NCI-H2081 (cell line): ENCODE results near the gene EIF4G2.

Experiments used
- DNase-seq, 2 experiments: peaks; one replicate each; lab custom pipeline; 2025; lab: John Stamatoyannopoulos, UW

The EIF4G2 gene

GRCh38 chr11:10771457-10771856 is 37.3 kb downstream of the EIF4G2 start:
- no peak for DNase-seq

DNA sequence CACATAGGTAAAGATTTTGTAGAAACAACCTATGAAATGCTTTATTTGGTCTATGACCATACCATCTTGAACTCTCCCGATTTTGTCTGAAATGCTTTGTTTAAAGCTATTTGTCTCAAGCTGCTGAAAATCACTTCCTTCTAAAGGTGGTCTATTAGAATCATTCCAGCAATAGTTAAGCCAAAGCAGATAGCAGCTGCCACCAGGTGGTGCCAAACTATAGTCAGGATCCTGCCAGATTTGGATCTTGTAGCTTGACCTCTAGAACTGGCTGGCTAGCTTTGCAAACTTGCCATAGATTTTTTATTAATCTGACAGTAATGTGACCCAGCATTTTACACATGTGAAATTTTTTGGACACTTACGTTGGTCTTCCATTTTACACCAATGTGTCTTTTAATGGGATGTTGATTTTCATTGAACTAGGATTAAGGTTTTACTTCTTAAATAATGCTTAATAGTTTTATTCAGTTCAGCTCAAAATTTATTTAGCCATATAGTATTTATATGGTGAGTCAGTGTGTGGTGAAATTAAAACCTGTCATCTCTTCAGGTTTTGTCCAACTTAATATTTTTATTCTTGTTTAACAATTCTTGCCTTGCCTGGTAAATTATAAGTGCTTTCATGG is 38.0 kb downstream of the EIF4G2 start:
- peak in 1 of 2 experiments; percentile 27 for DNase-seq

- DNase-seq: no peak
Observed at GRCh38 chr11:10764412-10764811, 44.3 kb downstream of the EIF4G2 start.

- DNase-seq: no peak
Observed at GRCh38 chr11:10763766-10764165, 45.0 kb downstream of the EIF4G2 start.

- no peak for DNase-seq
Observed at GRCh38 chr11:10762913-10763421, 45.8 kb downstream of the EIF4G2 start.

DNA sequence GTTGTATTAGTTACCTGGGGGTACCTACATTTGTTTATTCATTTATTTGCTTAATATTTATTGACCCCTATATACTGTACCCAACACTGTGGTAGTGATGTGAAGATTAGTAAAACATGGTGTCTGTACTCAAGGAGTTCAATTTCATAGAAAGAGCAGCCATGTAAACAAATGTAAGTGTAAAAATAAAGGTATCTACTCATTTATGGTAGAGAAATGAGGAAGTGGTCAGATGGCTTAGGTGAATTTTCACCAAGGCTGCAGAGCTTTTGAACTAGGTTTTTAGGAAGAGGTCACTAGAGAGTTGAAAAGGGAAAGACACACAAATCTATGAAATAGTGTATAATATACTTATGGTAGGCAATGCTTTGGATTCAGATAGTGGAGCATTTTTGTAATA is 46.5 kb downstream of the EIF4G2 start:
- DNase-seq: no peak

DNA sequence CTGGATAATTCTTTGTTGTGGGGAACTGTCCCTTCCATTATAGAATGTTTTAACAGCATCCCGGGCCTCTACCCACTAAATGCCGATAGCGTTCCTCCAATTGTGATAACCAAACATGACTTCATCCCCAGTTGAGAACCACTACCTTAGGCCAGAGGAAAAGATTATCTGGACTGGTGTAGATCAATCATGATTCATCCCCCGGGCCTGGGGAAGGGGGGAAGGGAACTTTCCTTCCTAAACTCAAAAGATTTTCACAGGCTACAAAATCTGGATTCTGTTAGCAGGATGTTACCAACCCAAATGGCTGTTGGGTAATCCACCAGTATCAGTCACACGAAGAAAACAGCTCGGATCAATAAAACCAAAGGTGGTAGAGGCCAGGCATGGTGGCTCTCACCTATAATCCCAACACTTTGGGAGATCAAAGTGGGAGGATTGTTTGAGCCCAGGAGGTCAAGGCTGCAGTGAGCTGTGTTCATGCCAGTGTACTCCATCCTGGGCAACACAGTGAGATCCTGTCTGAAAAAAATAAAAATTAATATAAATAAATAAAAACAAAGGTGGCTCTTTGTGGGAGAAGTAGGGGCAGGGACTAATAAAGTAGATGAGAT is 47.5 kb downstream of the EIF4G2 start:
- DNase-seq: no peak

DNA sequence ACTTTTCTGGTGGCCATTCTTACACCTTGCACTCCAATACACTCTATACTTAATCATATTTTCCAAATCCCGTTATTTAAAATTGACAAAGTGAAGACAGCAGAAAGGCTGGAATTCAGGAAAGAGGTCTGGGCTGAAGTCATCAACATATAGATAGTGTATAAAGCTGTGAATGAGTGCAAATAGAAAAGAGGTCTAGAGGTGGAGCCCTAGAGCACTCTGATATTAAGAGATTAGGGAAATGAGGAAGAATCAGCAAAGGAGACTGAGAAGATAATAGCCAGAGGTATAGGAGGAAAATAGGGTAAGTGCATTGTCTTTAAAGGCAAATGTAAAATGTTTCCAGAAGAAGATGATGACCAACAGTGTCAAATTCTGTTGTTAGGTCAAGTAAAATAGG is 49.8 kb downstream of the EIF4G2 start:
- DNase-seq: no peak

DNA sequence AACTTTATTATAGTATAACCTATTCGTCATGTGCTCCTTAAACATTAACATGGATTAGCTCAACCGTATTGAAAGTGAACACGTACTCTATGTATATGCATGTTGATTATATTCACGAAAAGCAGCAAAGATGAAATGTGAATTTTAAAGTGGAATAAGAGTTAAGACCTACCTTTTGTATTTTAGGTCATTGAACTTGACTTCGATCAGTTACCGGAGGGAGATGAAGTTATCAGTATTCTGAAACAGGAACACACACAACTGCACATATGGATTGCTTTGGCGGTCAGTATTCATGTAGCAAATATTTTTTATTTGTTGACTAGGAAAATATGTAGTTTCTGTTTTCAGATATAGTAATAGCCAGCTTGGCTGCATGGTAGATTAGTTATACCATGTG is 56.2 kb downstream of the EIF4G2 start:
- no peak for DNase-seq

DNA sequence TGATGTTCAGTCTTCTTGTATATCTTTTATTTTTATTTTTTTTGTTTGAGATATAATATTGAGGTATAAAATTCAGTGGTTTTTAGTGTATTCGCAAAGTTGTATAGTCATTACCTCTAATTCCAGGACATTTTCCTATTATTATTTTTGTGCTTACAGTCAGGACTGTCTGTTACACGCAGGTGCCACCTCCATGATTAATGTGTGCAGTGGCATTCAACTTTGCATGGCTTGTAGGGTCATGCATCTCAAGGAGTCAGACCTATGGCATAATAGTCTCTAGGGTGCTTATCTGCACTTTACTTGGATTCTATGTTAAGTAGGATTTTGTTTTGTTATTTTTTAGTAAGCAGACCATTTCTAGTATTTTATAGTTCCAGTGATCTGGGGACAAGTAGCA is 56.7 kb downstream of the EIF4G2 start:
- no peak for DNase-seq

- DNase-seq: no peak
Observed at GRCh38 chr11:10751581-10751940, 57.2 kb downstream of the EIF4G2 start.

- DNase-seq: peak; percentile 93 to 98
Observed at GRCh38 chr11:10750838-10751580, 57.7 kb downstream of the EIF4G2 start, which contains the start of gene CTR9. Gene CTR9, plus strand, starts transcription at chr11:10751246. Its CDS starts 167 bp downstream, at chr11:10751413.

GRCh38 chr11:10749476-10749875 is 59.2 kb downstream of the EIF4G2 start:
- no peak for DNase-seq

GRCh38 chr11:10747733-10748132 is 61.0 kb downstream of the EIF4G2 start:
- no peak for DNase-seq
